GM19328 (cell line): ENCODE results near the gene ICAM2.
"Not testable (repeated sequence)": the region's sequence is repeated elsewhere in the genome, so short reads cannot be mapped to it uniquely, and the experiment has no call there.

Experiments used
- ATAC-seq: cut with Tn5 transposase; IDR thresholded peaks from one replicate; pipeline ENCODE4 v1.9.1; 2021; ENCODE audit warnings: mild to moderate bottlenecking, moderate library complexity; ENCODE audit not compliant: unreplicated experiment

ICAM2 gene

DNA sequence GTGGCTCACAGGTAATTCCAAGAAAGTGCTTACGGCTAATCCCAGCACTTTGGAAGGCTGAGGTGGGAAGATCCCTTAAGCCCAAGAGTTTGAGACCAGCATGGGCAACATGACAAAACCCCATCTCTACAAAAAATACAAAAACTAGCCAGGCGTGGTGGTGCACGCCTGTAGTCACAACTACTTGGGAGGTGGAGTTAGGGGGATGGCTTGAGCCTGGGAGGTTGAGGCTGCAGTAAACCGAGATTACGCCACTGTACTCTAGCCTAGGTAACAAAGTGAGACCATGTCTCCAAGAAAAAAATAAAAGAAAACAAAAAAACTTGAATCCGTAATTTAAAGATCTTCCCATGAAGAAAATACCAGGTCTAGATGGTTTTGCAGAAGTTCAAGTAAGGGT lies 5.0 kb downstream of the ICAM2 start:
- ATAC-seq, result no peak

DNA sequence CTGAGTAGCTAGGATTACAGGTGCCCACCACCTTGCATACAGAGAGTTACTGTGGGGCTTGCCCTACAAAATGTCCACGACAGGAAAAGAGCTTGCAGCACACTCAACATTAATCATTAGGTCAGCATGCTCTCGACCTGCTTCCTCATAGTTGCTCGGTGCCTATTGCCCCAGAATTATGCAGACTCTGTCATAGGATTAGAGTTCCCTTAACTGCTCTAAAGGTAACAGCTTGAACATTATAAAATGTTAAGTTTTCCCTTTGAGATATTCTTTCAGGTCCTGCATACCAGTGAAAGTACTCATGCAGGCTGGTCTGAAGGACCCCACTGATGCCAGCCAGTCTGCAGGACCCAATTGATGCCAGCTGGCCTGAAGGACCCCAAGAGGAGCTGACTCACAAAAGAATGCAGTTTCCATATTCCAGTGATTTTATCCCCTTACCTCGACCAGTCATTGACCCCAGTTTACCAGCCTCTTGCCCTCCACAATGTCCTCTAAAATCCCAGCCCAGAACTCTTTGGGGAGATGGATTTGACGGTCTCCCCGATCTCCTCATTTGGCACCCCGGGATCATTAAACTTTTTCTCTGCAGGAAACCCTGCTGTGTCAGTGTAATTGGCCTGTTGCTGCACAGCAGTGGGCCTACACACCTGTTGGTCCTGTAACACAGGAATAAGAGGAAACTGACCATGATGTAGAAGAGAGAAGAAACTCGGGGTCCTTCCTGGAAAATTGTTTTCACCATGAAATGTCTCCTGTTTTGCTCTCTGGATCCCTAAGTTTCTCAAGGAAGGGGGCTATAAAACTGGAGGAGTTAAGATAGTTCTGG lies 10.6 kb downstream of the ICAM2 start:
- ATAC-seq, result no peak

DNA sequence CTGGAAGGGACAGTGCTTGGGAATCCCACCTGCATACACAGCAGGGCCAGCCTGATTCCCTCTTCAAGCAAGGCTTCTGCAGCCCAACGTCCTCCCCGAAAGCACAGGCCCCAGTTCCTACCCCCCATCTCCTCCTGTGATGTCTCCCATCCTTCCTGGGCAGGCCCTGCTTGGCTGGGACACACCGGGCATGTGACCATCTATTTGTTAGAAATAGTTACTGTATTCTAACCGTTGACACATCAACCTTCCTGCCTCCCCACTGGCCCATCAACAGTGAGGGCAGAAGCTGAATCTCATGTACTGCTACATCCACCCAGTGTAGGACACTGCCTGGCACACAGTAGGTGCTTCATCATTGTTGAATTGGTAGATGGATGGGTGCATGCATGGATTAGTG lies 11.6 kb downstream of the ICAM2 start:
- ATAC-seq, result no peak

GRCh38 chr17:64008346-64008745 lies 12.1 kb downstream of the ICAM2 start:
- no peak for ATAC-seq

- ATAC-seq, result no peak
These were observed 12.6 kb downstream of the ICAM2 start for GRCh38 chr17:64007838-64008282.

DNA sequence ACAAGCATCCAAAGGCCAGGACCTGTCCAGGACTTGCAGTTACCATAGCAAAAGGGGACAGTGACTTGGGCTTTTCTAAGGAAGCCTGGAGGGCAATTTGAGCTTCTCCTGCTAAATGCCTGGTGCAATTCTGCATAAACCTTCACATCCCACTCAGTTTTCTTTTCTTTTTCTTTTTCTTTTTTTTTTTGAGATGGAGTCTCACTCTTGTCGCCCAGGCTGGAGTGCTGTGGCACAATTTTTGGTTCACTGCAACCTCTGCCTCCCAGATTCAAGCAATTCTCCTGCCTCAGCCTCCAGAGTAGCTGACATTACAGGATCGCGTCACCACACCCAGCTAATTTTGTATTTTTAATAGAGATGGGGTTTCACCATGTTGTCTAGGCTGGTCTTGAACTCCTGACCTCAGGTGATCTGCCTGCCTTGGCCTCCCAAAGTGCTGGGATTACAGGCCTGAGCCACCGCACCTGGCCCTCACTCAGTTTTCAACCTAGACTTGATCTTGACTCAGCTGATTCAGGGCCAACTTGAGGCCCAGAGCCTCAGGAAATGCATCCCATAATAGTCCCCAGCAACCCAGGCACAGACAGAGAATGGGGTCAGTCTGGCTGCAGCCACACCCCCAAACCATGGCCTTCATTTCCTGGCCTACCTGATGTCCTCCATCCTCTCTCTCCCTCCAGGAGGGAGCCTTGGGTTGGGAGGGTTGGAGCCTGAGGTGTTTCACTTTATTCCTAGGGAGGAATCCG lies 13.2 kb downstream of the ICAM2 start:
- ATAC-seq, result not testable (repeated sequence)

DNA sequence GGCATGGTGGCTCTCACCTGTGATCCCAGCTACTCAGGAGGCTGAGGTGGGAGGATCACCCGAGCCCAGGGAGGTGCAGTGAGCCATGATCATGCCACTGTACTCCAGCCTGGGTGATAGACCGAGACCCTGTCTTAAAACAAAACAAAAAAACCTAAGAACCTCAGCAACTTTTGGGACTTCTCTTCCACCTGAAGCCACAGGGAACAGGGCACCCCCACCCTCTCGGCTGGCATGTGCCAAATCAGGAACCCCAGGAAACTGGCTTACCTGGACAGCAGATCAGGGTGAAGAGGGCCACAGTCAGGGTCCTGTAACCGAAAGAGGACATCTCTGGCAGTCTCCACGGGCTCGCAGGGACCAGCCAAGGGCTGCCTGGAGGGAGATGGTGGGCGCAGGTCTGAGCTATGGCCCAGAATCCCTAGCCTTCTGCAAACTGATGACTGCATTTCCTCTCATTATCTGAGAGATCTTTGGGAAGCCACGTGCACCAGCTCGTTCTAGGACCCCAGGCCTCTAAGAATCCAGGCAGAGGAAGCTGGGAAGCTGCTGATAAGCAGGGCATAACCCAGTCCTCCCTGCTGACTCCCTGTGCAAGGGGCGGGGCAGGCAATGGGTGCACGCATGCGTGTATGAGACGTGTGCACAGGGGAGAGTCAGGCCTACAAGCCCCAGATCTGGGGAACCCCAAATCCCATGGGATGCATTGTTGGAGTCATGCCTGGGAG lies 13.9 kb downstream of the ICAM2 start:
- ATAC-seq, result no peak

- no peak for ATAC-seq
These were observed 14.7 kb downstream of the ICAM2 start for GRCh38 chr17:64005734-64006167.

DNA sequence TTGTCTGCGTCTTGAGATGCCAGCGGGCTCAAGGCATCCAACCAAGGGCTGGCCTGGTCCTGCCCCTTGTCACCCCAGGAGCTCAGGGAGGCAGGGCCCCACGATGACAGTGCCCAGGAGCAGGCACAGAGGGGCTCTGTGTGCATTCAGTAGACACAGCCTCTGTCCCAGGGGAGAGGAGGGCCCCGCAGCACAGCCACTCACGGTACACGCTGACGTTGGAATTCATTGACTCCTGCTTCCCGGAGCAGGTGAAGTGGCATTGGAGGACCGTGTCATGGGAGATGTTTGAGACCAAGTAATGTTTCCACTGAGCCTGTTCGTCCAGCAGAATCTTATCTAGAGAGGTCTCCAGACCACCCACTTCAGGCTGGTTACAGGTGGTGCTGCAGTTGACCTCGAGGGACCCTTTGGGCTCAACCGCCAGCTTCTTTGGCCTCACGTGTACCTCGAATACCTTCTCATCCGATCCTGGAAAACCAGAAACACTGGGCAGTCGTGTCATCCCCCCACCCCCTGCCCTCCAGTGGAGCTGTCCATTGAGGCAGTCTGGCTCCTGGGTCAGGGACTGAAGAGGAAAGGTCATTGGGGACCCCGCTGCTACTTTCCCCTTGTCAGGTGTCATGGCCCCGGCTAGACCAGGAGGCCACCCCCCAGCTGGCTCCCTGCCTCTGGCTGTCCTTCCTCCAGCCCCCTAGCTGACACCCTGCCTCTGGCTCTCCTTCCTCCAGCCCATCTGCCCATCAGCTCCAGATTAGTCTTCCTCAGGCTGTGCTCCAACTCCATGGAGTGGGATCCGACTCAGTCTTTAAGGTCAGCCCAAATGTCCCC lies 15.3 kb downstream of the ICAM2 start:
- ATAC-seq, result no peak

GRCh38 chr17:64004218-64004770 lies 16.1 kb downstream of the ICAM2 start:
- no peak for ATAC-seq

- ATAC-seq, result no peak
These were observed 16.8 kb downstream of the ICAM2 start for GRCh38 chr17:64003526-64004121.

- no peak for ATAC-seq
These were observed 17.5 kb downstream of the ICAM2 start for GRCh38 chr17:64002658-64003525.

DNA sequence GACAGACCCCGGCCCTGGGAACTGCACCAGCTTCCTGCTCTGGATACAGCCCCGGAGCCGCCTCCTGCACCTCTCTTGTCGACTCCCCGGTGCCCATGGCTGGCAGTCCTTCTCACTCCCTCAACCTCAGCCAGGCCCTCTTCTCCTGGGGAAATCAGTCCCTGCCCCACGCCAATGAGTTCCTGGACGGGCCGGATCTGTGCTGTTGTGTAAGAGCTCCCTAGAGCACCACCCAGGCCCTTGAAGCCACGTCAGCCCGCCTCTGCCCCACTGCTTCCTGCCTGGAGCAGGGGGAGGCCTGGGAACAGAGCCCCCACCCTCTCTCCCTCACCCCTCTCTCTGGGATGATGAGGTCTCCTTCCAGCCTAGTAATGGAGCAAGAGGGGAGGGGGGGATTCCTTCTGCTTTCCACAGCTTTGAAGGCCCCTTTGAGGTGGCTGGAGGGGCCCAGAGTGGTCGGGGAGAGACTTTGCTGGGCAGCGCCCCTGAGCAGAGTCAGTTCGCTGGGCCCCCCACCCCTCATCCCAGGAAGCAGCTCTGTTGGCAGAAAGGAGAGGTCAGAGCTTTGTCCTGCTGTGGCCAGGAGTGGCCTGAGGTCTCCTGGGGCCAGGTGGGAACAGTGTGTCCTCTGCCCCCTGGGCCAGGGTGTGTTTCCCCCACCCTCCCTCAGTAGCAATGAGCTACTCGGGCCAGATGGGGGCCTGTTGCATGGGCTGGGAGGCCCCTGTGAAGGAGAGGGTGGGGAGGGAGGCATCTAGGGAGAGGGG lies 18.5 kb downstream of the ICAM2 start:
- ATAC-seq, result no peak

GRCh38 chr17:64001091-64001579 lies 19.3 kb downstream of the ICAM2 start:
- ATAC-seq, result no peak

DNA sequence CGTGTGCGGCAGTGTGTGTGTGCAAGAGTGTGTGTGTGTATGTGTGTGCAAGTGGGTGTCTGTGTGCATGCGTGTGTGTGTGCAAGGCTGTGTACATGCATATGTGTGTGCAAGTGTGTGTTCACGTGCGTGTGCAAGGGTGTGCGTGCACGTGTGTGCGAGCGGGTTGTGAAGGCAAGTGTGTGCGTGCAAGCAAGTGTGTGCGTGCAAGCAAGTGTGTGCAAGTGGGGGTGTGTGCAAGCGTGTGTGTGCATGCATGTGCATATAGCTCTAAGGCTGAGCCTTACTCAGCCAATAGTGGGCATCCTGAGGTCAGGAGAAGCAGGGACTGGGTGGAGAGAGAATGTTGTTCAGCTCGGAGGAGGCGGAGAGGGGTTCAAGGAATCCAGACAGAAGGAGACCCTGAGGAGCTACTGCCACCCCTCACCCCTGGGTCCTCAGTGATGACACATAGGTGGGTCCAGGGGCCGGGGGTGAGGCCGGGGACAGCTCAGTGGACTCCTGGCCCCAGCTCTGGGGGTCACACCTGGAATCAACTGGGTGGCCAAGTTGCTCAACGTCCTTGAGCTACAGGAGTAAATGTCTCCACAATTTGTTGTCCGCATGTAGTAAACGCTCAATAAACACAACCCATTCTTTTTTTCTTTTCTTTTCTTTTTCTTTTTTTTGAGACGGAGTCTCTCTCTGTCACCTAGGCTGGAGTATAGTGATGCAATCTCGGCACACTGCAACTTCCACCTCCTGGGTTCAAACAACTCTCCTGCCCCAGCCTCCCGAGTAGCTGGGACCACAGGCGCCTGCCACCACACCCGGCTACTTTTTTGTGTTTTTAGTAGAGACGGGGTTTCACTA lies 20.5 kb downstream of the ICAM2 start:
- ATAC-seq, result no peak

GRCh38 chr17:63998721-63999679 lies 21.4 kb downstream of the ICAM2 start:
- ATAC-seq, result no peak
